Stimulated activated CD8-positive, alpha-beta memory T cell treated with anti-CD3 and anti-CD28 coated beads, Interleukin-12 subunit alpha, Interleukin-12 subunit beta, amount 100 ng/mL, for 1 hour (primary cell): ENCODE measurements around the gene PIK3R5.

Source experiments
- DNase-seq: peaks from one replicate; pipeline ENCODE4 v3.0.0-alpha.2; 2020; ENCODE audit warnings: low read depth

The PIK3R5 gene

DNA sequence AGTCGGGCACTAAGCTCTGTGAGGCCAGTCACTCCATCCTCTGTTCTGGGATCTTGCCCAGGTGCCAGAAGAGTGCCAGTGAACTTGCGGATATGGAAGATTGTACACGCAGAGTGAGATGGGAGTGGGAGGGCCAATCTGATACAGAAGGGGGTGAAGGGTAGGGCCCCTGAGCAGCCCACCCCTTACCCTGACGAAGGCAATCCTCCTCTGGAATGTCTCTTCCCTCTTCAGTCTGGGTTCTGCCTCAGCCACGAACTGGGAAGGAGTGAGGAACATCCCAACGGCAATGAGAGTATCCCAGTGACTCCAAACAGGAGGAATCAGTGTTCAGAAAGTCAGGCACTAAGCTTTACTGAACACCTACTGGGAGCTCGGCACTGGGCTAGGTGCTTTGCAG, 86.1 kb downstream of the PIK3R5 start:
- DNase-seq = no peak

DNA sequence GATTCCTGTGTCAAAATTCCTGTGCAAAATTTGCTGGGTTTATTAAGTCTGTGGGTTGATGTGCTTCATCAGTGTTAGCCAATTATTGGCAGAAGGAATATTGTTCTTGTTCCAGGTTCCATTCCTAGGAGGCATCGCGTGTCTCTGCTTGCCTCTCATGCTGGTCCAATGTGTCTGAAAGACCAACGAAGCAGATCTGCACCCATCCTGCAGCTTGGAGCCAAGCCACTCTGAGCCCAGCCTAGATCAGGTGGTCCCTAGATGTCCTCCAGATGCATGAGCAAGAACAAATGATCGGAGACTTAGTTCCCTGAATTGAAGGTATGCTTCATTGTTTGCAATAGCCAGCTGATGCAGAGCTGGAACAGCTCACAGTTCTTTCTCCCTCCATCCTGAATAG, 87.5 kb downstream of the PIK3R5 start:
- DNase-seq = no peak

DNA sequence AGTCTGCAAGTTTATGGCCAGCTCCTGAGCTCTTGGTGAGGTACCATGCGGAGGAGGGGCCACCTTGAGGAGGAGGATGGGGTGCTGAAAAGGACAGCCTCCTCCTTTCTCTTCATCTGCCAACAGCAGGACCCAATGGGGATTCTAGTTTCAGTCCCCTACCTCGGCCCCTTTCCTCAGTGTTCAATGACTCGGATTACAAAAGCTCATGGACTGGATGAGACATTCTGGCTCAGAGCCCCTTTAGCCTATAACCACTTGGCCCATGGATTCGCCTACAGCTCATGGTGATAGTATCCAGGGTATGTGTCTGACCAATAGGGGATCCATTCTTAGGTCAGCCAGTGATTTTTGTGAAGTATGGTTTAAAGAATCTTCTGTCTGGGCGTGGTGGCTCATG, 89.5 kb downstream of the PIK3R5 start:
- DNase-seq = no peak

DNA sequence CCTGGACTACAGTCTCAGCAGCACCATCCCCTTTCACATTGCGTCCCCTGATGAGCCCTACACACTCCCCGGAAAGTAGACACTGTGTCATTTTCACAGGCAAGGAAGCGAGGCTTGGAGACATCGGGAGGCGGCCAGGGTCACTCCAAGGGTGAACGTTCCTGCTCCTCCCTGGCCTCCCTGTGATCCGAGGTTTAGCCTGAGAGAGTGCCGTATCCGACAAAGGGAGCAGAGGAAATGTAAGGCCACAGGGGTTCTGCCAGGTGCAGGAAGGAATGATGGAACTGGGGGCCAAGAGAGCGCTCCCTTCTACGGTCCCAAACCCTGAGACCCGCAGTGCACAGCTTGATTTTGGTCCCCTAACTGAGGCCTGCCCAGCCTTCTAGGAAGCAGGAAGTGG, 90.1 kb downstream of the PIK3R5 start:
- DNase-seq = no peak

DNA sequence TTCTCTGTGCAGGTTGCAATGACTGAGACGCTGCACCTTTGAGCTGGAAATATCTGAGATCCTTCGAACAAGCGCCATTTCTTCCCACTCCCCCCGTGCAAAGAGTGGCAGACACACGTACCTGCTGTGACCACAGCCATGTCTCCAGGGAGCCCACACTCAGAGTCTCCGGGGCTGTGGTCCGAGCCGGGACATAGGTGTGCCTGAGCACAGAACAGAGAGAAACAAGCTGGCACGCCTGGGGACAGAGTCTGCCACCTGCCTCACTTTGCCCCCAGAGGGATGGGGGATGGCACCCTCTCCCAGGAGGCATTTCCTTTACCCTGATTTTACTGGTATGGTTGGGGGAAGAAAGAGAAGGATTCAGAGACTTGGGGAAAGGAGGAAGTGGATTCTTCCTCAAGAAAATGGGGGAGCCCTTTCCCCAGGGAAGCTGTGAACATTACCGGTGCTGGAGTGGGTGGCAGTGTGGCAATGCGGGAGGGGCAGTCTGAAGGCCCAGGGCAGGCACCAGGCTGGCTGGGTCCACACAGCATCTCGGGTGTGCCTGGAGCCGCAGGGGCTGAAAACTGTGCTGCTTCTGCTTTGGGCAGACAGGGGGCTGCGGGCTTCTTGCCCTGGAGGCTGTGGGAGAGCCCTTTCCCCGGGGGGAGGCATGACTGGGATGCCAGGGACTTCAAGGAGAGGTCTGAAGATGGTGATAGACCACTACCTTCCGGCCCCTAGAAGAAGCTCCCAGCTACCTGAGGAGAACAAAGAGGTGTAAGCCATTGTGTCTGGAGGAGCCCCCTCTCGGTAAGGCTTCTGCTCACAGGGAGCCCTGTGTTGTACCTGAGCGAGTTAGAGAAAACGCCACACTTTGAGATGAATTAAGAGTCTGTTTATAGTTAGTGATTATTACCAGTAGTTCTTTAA, 91.4 kb downstream of the PIK3R5 start:
- no peak for DNase-seq

DNA sequence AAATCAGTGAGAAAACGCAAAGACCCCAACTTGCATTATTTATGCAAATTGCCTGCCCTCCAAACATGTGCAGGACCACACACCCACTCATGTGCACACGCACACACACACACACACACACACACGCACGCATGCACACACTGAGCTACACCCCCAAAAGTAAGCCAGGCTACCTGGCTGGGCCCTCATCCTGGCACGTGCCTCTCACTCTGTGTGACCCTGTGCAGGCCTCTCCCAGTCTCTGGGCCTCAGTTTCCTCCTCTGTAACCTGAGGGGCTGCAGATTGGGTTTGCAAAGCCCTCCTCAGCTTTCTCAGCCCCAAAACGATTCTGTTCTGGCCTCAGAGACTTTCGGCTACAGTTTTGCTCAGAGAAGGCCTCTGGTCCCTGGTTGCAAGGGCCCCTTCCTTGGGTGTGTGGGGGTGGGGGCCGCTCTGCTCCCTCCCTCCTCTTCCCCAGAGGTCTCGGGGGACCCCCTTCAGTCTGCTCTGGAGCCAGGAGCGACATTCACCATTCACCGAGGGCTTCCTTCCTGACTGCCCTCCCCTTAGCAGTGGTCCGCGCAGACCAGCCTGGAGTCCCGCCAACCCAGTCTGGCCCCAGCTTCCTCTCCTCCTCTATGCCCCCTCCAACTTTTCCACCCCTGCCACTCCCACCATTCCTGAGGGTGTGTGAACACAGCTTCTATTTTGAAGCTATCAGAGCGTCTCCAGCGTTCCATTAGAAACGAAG, 92.6 kb downstream of the PIK3R5 start:
- no peak for DNase-seq

DNA sequence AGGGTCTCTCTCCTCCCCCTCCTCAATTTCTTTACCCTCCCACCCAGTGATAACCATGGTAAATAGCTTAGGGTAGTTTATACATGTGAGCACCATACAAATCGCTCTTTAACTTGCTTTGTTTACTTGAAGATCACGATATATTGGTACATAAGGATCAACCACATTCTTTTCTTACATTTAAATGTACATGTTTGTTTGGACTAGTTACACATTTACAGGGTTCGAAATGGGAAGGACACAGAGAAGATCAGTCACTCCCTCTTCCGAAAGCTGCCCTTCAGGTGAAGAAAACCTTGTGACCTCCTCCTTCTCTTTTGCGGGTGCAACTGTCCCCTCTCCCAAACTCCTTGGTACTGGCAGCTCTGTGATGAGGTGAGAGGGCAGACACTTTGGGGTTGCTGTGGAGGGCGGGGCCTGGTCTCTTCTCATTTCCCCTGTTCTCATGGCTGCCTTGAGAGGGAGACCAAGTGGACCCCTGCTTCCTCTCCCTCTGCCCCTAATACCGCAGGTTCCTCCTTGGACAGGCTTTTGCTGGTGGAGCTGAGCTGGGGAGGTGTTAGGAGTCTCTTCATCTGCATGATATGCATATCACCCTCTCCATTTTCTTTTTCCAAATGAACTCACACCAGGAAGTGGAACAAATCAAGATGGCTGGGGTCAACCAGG, 93.3 kb downstream of the PIK3R5 start:
- no peak for DNase-seq

DNA sequence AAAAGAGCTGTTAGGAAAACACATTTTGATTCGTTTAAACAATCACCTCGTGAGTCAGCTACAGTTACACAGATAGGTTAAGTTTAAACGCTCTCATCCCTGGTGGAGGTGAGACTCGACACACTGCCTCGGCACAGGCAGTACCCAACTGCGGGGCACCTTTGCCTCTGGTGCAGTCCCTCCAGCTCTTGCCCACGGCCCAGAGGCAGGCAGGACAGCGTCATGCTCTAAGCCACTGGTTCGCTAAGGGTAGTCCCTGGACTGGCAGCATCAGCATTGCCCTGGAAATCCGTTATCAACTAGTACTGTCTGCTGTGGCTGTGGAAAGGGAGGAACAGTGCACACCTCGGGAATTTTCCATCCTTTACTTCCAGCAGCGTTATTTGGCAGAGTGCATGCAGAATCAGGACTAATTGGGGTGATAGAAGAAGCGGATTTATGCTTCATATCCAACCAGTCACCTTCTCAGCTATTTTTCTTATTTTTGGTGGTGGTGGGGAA, 94.4 kb downstream of the PIK3R5 start:
- DNase-seq = no peak

DNA sequence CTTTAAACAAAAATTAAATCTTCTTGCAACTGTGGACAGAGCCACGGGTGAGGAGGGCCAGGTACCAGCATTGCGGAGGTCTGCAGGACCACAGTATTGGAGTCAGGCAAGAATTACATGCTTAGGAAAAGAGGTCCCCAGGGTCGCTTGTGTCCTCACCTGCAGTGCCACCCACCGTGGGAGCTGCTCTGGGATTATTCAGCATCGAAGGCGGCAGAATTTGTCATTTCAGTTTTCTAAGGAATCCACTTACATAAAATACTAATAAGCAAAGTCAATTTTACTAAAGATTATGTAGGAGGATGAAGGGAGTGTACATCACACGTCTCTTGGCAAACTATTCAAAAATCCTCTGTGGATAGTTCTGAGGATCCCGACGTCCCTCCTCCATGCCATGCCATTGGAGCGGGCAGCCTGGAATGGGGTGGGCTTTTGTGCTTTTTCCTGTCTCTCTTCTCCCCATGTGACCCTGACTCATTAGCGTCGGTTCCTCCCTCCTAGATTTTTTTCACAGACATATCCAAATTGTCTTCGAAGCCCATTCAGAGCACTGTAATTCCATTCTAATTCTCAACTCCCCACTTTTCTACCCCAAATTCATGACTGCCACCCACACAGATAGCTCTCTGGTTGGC, 95.0 kb downstream of the PIK3R5 start:
- DNase-seq = no peak

DNA sequence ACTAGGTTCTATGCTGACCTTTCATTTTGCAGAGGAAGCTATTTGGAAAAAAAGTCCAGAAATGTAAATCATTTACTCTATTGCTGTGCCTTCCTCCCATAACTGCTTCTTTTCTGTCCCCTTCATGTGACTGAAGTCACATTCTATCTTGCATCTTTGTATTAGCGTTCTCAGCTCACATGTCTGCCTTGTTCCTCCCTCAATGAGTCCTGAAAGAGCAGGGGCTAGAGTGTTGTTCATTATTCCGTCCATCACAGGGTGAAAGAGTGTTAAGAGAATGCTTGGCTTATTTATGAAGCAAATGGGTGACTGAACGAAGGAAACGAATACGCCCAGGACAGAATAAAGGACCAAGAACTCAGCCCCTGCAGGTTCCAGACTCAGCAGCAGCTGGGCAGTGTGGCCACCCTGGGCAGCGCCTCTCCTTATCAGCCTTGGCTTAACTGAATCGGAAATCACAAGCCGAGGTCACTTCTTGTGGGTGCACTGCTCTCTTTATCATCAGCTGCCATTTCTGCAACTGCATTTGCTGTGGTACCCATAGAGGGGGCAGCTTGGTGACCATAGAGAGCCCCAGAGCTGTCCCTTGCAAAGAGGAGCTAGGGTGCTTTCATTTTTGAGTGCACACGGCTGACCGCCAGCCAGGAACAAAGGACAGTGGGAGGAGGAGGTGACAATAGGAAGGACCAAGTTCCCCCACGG, 96.2 kb downstream of the PIK3R5 start:
- no peak for DNase-seq

DNA sequence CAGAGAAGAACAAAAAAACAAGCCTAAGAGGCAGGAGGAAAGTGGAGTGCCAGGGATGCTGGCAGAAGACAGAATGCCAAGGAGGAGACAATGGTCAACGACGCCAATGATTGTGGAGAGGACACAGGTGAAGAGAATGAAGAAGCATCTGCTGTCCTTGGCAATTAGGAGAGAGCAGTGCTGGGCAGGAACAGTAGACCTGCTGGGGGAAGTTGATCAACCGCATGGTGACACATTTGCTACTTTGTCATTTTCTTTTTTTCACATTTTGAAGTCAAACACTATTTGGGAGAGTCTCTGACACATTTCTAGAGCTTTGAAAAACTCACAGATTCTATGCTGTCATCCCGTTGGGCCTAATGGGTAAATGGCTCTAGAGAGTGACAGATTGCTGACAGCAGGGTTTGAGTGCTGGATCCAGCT, 97.0 kb downstream of the PIK3R5 start:
- no peak for DNase-seq

DNA sequence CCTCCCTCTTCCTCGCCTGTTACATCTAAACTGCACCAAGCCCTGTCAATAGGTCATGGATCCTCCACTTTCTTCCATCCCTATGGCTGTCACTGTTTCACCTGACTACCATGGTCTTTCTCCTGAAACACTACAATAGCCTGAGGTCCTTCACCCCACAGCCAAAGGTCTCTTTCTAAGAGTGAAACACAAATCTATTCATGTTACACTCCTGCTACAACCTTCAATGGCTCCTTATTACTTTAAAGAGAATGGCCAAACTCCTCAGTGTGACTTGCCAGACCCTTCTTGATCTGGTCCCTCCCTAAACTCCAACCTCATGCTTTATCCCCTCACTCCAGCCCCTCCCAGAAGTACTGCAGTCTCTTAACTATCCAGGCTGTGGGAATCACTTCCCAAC, 97.4 kb downstream of the PIK3R5 start:
- no peak for DNase-seq

DNA sequence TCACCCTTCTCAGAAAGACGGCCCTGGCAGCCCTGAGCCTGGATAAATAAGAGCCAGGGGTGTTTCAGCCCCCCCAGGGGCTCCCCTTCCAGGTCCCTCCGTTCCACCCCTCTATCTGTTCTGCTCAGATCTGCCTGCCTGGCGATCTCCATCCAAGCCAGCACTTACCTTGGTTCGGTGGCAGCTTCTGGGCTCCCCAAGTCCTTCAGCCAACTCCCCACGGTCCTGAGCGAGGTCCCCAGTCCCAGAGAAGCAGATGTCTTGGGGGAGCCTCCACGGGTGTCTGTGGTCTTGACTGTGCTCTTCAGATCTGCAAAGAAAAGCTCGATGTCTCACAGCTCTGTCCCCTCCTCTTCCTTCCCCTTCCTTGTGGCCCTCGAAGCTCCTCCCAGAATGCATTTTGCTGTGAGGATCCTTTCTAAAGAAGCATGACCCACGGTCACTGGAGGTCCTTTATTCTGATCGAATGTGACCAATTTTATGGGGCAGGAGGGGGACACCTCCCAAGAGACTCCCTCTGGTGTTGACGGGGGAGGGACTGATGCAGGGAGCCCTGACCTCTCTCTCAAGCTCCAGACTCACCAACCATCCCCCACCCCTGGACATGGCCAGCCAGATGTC, 98.0 kb downstream of the PIK3R5 start, which contains the start of gene PIK3R6:
Gene PIK3R6 (minus strand): TSS at position 314 of the 621 bp plus-strand sequence. CDS start 17,880 bp downstream, outside the sequence.
- no peak for DNase-seq

DNA sequence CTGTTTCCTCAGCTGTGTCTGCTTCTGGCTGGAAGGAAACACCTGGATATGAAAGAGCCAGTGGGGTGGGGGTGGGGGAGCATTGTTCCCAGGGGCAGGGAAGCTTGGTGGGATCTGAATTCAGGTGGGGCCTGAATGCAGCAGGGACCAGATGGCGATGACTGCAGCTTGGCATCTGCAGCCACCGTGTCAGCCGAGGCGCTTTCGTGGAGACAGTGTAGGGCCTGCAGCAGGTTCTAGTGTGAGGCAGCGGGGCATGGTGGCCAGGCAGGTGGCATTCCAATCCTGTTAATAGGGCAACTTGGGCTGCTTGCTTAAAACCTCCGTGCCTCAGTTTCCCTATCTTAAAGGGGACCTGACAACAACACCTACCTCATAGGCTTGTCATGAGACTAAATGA, 99.7 kb downstream of the PIK3R5 start:
- DNase-seq = no peak

DNA sequence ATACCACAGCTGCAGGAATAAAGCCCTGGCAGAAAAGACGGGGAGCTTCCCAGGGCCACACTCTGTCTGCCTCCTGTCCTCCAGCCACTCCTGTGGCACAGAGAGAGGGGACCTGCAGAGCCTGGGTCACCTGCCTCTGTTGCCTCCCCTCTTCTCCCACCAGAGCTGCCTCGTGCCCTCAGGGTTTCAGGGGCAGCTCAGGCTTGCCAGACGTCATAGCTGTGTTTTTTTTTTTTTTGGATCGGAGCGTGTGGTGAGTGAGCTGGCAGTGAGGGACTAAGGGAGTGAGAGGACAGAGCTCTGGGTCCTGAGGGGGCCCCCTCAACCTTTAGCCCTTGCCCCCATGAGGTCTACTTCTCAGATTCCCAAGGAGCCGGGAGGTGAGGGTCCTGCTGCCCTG, 100.1 kb downstream of the PIK3R5 start:
- no peak for DNase-seq

DNA sequence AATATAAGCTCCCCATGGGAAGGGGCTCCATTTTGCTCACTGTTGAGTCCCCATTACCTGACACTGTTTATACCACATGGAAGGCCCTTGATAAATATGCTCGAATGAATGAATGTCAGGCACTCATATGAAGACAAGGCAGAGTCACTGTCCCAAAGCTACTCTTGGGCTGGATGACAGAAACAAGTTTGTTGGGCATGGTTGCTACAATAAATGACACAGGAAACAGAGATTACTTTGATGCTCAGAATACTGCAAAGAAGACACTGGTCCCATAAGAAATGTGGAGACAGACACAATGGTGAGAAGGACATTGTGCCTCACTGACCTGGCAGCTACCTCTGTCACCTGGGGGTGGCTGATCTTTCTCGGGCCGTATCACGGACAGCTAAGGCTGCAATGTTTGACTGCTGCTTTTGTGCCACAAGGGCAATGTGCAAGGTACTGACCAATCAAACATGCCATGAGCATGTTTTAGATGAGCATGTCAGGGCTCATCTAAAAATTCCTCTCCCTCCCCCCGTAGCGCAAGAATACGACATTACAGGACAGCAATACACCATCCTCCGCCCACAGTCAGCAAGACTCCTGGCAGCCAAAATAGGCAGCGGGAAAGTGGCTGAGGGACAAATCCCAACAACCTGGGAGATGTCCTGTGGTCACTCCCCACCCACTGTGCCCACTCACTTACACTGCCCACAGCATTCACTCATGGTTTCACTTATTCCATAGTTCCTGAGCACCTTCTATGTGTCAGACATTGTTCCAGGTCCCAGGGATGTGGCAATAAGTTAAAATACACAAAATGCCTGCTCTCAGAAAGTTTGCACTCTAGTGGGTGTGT, 103.1 kb downstream of the PIK3R5 start:
- no peak for DNase-seq

DNA sequence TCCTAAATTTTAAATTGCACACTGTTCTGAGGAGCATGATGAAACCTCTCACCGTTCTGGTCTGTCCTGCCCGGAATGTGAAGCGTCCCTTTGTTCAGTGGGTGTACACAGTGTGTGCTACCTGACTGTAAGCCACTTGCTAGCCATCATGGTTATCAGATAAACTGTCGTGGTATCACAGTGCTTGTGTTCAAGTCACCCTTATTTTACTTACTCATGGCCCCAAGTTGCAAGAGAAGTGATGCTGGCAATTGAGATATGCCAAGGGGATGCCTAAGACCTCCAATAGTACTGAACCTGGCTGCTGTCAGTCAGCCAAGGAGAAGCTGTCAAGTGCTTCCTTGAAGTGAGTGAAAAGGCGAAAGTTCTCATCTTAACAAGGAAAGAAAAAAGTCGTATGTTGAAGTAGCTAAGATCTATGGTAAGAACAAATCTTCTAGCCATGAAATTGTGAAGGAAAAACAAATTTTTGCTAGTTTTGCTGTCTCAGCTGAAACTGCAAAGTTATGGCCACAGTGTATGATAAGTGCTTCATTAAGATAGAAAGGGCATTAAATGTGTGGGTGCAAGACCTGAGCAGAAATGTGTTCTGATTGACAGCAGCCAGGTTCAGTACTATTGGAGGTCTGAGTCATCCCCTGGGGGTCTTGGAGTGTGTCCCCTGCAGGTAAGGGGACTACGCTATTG, 103.9 kb downstream of the PIK3R5 start:
- DNase-seq = no peak

DNA sequence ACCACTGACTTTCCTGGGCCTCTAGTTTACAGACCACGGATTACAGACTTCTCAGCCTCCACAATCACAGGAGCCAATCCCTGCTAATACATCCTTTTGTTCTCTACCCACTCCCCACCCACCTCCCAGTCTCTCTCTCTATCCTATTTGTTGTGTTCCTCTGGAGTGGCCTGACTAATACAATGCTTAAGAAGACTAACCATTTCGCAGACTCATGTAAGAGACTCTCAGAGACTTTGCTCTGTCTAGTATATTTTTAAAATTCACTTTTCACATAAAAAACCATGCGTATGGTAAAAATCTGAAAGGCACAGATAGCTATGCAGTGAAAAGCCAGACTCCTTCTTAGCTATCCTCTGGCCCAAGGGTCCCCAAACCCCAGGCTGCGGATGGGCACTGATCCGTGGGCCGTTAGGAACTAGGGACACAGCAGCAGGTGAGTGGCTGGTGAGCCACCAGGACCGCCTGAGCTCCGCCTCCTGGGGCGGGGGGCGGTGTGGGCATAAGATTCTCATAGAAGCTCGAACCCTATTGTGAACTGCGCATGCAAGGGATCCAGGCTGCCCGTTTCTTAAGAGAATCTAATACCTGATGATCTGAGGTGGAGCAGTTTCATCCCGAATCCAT, 105.6 kb downstream of the PIK3R5 start:
- DNase-seq = no peak
